Ovary (tissue), 3 donors: ENCODE data around the gene PLPPR3.

Experiments
- POLR2A ChIP-seq: fragments of 450-650 bp; IDR thresholded peaks from one replicate; pipeline ENCODE4 v1.6.1; 2017; ENCODE audit warnings: antibody characterized with exemption, mild to moderate bottlenecking, moderate library complexity
- TF ChIP-seq, protein P1 (sequence below), 3 donors: fragments of 450-650 bp in 2 of 3; fragments of 200-600 bp in 1 of 3; IDR thresholded peaks; one replicate each; pipeline versions ENCODE4 v1.5.1 to v1.8.0; 2016 to 2022; ENCODE audit warnings: antibody characterized with exemption in 3 of 3, mild to moderate bottlenecking in 1 of 3
- donor health status: DM: no; HTN: no; CAD: no.

DNA sequence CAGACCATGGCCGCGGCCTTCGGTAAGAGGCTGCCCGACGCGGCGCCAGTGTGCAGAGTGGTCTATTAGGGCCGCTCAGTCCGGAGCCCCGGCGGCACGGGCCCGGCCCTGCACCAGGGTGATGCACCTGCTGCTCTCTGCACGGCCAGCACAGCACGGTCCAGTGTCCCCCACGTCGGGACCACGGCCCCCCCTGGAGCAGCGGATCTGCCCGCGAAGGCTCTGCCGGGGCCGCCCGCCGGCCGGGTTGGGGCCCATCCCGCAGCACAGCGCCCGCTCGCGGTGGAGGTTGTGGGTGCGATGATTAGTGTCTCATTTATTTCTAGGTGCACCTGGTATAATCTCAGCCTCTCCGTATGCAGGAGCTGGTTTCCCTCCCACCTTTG lies 16.6 kb downstream of the PLPPR3 start:
- TF ChIP-seq, protein P1, sequence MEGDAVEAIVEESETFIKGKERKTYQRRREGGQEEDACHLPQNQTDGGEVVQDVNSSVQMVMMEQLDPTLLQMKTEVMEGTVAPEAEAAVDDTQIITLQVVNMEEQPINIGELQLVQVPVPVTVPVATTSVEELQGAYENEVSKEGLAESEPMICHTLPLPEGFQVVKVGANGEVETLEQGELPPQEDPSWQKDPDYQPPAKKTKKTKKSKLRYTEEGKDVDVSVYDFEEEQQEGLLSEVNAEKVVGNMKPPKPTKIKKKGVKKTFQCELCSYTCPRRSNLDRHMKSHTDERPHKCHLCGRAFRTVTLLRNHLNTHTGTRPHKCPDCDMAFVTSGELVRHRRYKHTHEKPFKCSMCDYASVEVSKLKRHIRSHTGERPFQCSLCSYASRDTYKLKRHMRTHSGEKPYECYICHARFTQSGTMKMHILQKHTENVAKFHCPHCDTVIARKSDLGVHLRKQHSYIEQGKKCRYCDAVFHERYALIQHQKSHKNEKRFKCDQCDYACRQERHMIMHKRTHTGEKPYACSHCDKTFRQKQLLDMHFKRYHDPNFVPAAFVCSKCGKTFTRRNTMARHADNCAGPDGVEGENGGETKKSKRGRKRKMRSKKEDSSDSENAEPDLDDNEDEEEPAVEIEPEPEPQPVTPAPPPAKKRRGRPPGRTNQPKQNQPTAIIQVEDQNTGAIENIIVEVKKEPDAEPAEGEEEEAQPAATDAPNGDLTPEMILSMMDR (IDR thresholded peaks at IDR 0.05), result no peak
- TF ChIP-seq POLR2A, result no peak
